Prostate gland (tissue), 2 donors: ENCODE data around the gene STIM1.

Experiments used
- CTCF ChIP-seq, 4 experiments: fragments of 200-600 bp in 2 of 4; fragments of 450-650 bp in 2 of 4; sonication (generic) in 2 of 4; IDR thresholded peaks; 1 replicate in 3 of 4; 2 replicates in 1 of 4; pipeline ENCODE4 v1.5.1; 2016 to 2019; ENCODE audit warnings: antibody characterized with exemption in 4 of 4, mild to moderate bottlenecking in 2 of 4, moderate library complexity in 2 of 4
- POLR2A ChIP-seq: fragments of 450-650 bp; IDR thresholded peaks from one replicate; pipeline ENCODE4 v1.6.1; 2016; ENCODE audit warnings: antibody characterized with exemption, mild to moderate bottlenecking

- TF ChIP-seq CTCF (IDR thresholded peaks at IDR 0.05) = no peak
- no peak for TF ChIP-seq POLR2A
These were observed 279.3 kb downstream of the STIM1 start for GRCh38 chr11:4134806-4135205.
